ENCODE data around the gene ZBTB20. TPM values are rescaled to one million over a fixed set of nuclear protein-coding genes. Genes with fewer than 3 reads are reported as not detected.
A peak's percentile ranks its signal among the peaks of the same experiment; 100 is the strongest.

Gene ZBTB20
- total and polyA plus RNA-seq, 4 donors, result 0.74 to 77.1 (median 27.9) TPM

DNA sequence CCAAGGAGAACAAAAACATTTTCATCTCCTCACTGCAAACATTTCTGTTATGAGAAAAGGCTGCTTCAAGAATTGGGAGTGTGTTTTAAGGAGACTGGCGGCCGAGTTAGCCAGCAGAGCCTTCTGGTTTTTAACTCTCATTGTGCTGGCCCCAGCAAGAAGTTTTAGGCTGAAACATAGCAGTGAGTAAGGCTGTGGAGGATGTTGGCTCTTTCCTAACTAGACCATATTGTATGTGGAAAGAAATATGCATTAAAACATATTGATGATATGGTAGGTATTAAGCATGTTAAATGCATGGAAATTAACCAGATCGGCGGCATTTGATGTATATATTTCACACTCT is 762.6 kb downstream of the ZBTB20 start:
- DNase-seq, result no peak
- H3K9me3 ChIP-seq (ENCODE audit: control insufficient read depth in 4 of 4, insufficient read depth in 3 of 4, low read length in 3 of 4), result no peaks in the 10 kb centered on the region
- no peak for TF ChIP-seq CTCF (IDR thresholded peaks at IDR 0.05; ENCODE audit: control extremely low read depth, extremely low read depth)
- WGBS, 2 donors, result 60 to 72% methylated on average over 4 of the region's 4 CpGs
- H3K27ac ChIP-seq (ENCODE audit: low read depth in 1 of 2, low read length in 1 of 2), result peak overlapping the region in 1 of 2 donors; percentile 71
- peaks cover 0 to 19% (median 11%) of the 10 kb centered on the region in 5 donors for H3K4me1 ChIP-seq (ENCODE audit: control insufficient read depth in 5 of 5, insufficient read depth in 5 of 5, low read length in 5 of 5)
- no peaks in the 10 kb centered on the region for H3K27me3 ChIP-seq (ENCODE audit: control insufficient read depth in 3 of 3, insufficient read depth in 3 of 3, low read length in 2 of 3)
- no peak for ATAC-seq (ENCODE audit: insufficient read depth, low FRiP score)
- peaks cover 2 to 14% (median 5%) of the 10 kb centered on the region in 4 donors for H3K36me3 ChIP-seq (ENCODE audit: control insufficient read depth in 4 of 4, insufficient read depth in 4 of 4, low read length in 4 of 4)
- no peak overlapping the region for H3K4me3 ChIP-seq
- H3K9ac ChIP-seq (ENCODE audit: insufficient read depth in 1 of 2, low read length in 2 of 2), result peak overlapping the region in 1 of 2 donors; percentile 65

DNA sequence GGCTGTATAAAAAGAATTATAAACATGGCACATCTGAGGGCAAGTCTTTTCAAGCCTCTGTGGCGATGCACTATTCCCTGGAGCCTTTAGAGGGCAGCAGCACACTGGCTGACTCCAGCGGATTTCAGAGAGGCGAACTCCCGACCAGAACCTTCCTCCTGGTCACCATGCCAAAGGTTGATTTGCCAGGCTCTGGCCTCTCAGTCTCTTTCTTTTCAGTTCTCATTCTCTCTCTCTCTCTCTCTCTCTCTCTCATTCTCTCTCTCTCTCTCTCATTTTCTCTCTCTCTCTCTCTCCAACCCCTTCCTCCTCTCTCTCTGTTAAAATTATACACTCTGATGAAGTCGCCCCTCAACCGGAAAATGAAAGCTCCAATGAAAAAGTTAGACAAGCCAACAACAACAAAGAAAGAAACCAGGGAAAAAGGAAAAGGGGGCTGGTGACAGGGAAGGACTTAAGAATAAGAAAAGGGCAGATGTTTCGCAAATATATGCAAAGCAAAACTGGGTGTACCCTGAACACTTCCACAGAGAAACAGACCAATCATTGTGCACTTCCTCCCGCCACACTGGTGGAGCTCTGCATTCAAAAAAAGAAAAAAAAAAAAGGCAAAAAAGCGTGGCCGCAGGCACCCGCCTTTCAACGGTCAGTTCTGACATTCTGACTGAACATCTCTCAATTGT is 763.1 kb downstream of the ZBTB20 start:
- Histone ChIP-seq H3K4me1 (ENCODE audit: control insufficient read depth in 5 of 5, insufficient read depth in 5 of 5, low read length in 5 of 5) (peaks cover 0 to 19% (median 11%) of the 10 kb centered on the region in 5 donors), H3K4me3 (peak overlapping the region; percentile 8), H3K27me3 (ENCODE audit: control insufficient read depth in 3 of 3, insufficient read depth in 3 of 3, low read length in 2 of 3) (no peaks in the 10 kb centered on the region), H3K27ac (ENCODE audit: low read depth in 1 of 2, low read length in 1 of 2) (peak overlapping the region in 1 of 2 donors; percentile 71), H3K36me3 (ENCODE audit: control insufficient read depth in 4 of 4, insufficient read depth in 4 of 4, low read length in 4 of 4) (peaks cover 2 to 14% (median 5%) of the 10 kb centered on the region in 4 donors), H3K9me3 (ENCODE audit: control insufficient read depth in 4 of 4, insufficient read depth in 3 of 4, low read length in 3 of 4) (no peaks in the 10 kb centered on the region), H3K9ac (ENCODE audit: insufficient read depth in 1 of 2, low read length in 2 of 2) (peak overlapping the region in 1 of 2 donors; percentile 65)
- peak; percentile 75 for TF ChIP-seq CTCF (IDR thresholded peaks at IDR 0.05; ENCODE audit: control extremely low read depth, extremely low read depth)
- peak; percentile 92 for ATAC-seq (ENCODE audit: insufficient read depth, low FRiP score)
- WGBS, 2 donors, result 26 to 40% methylated on average over 12 of the region's 12 CpGs
- peak; percentile 78 to 91 (median 84) for DNase-seq

DNA sequence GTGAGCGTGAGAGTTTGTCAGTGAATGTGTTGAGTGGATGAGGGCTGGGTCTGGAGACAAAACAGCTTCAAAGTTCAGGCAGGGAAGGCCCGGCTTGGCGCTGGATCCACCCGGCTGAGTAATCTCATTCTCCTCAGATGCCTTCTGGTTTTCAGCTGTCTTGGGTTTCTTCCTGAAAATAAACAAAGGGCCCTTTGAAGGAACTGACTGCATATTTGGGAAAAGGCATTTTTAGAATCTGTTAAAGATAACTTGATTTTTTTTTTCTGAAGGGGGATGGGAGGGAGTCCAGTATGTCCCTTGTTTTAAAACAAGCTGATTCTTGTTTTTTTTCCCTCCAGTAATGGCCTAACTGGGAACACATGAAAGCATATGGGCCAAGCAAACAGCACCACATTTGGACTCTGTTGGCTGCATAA is 766.8 kb downstream of the ZBTB20 start:
- no peaks in the 10 kb centered on the region for H3K27me3 ChIP-seq (ENCODE audit: control insufficient read depth in 3 of 3, insufficient read depth in 3 of 3, low read length in 2 of 3)
- H3K27ac ChIP-seq (ENCODE audit: low read depth in 1 of 2, low read length in 1 of 2), result peak overlapping the region; percentile 53 to 71
- 54 to 79% methylated on average over 4 of the region's 4 CpGs for WGBS, 2 donors
- no peak overlapping the region for H3K4me3 ChIP-seq
- ATAC-seq (ENCODE audit: insufficient read depth, low FRiP score) (no peak), DNase-seq (peak; percentile 35 to 73 (median 65))
- H3K9me3 ChIP-seq (ENCODE audit: control insufficient read depth in 4 of 4, insufficient read depth in 3 of 4, low read length in 3 of 4), result no peaks in the 10 kb centered on the region
- peaks cover 0 to 8% (median 3%) of the 10 kb centered on the region in 4 donors for H3K36me3 ChIP-seq (ENCODE audit: control insufficient read depth in 4 of 4, insufficient read depth in 4 of 4, low read length in 4 of 4)
- H3K9ac ChIP-seq (ENCODE audit: insufficient read depth in 1 of 2, low read length in 2 of 2), result no peak overlapping the region
- TF ChIP-seq CTCF (IDR thresholded peaks at IDR 0.05; ENCODE audit: control extremely low read depth, extremely low read depth), result no peak
- H3K4me1 ChIP-seq (ENCODE audit: control insufficient read depth in 5 of 5, insufficient read depth in 5 of 5, low read length in 5 of 5), result peaks cover 0 to 24% (median 14%) of the 10 kb centered on the region in 5 donors
